Coronary artery (tissue), 2 donors: ENCODE measurements around the gene NTF3.

Experiments used
- DNase-seq: peaks from one replicate; pipeline ENCODE4 v3.0.0-alpha.2; 2017; ENCODE audit warnings: low spot score
- H3K27ac ChIP-seq, 2 donors: fragments of 200-600 bp; sonication (generic); one replicate each; pipeline ENCODE4 v1.5.1; 2016 to 2019
- H3K4me3 ChIP-seq: fragments of 200-600 bp; sonication (generic); 2 replicates; pipeline ENCODE4 v1.5.1; 2016; ENCODE audit warnings: mild to moderate bottlenecking, moderate library complexity
- CTCF ChIP-seq: fragments of 200-600 bp; sonication (generic); IDR thresholded peaks from one replicate; pipeline ENCODE4 v1.5.1; 2019; ENCODE audit warnings: antibody characterized with exemption

NTF3 gene

GRCh38 chr12:5487076-5487475, 55.2 kb downstream of the NTF3 start:
- no peak for TF ChIP-seq CTCF
- no peak for DNase-seq
- Histone ChIP-seq H3K27ac (peak overlapping the region in 1 of 2 donors; percentile 89), H3K4me3 (no peak overlapping the region)

GRCh38 chr12:5487948-5488625, 56.2 kb downstream of the NTF3 start:
- Histone ChIP-seq H3K4me3 (peak overlapping the region; percentile 5), H3K27ac (peak overlapping the region; percentile 89)
- DNase-seq = no peak
- TF ChIP-seq CTCF = no peak

GRCh38 chr12:5488626-5488955, 56.7 kb downstream of the NTF3 start:
- no peak for DNase-seq
- peak overlapping the region; percentile 89 for H3K27ac ChIP-seq
- TF ChIP-seq CTCF = no peak
- no peak overlapping the region for H3K4me3 ChIP-seq

GRCh38 chr12:5489017-5489416, 57.1 kb downstream of the NTF3 start:
- H3K4me3 ChIP-seq = no peak overlapping the region
- no peak for DNase-seq
- TF ChIP-seq CTCF = no peak
- peak overlapping the region; percentile 89 for H3K27ac ChIP-seq

- peak overlapping the region; percentile 89 for H3K27ac ChIP-seq
- peak overlapping the region; percentile 14 for H3K4me3 ChIP-seq
- no peak for DNase-seq
- no peak for TF ChIP-seq CTCF
Observed at GRCh38 chr12:5489760-5490406, 58.0 kb downstream of the NTF3 start.

GRCh38 chr12:5492562-5492961, 60.7 kb downstream of the NTF3 start:
- peak overlapping the region; percentile 32 to 70 for H3K27ac ChIP-seq
- H3K4me3 ChIP-seq = no peak overlapping the region
- no peak for TF ChIP-seq CTCF
- DNase-seq = no peak

GRCh38 chr12:5493018-5493417, 61.1 kb downstream of the NTF3 start:
- peak overlapping the region; percentile 32 to 70 for H3K27ac ChIP-seq
- no peak for TF ChIP-seq CTCF
- no peak for DNase-seq
- peak overlapping the region; percentile 17 for H3K4me3 ChIP-seq
